ENCODE measurements around the gene CDPF1. TPM values are rescaled to one million over a fixed set of nuclear protein-coding genes. Genes with fewer than 3 reads are reported as not detected.

Gene CDPF1
- total and polyA plus RNA-seq, 2 donors (not counting 3 experiments of a cell fraction or from before 2014, with no cell fraction given) = 9.7 to 9.9 TPM

DNA sequence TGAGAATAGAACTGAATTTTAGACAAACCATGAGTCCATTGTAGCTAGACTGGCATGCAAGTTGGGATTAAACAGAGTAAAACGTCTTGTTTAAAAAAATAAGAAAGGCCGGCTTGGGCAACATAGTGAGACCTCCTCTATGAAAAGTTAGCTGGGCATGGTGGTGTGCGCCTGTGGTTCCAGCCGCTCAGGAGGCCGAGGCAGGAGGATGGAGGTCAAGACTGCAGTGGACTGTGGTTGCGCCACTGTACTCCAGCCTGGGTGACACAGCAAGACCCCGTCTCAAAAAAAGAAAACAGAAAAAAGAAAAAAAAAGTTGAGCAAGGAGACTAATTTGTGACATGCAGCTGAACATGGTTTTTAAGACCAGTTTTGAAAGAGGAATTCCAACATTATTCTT lies 23.5 kb downstream of the CDPF1 start:
- H3K79me2 ChIP-seq (ENCODE audit: control insufficient read depth, insufficient read depth, low read length) = no peaks in the 10 kb centered on the region
- DNase-seq (ENCODE audit: low read depth, low spot score) (no peak), FAIRE-seq (no peak)
- no peaks in the 10 kb centered on the region for H3K4me1 ChIP-seq (ENCODE audit: control insufficient read depth, extremely low read depth, insufficient read depth, low read length)
- H3K36me3 ChIP-seq (ENCODE audit: control insufficient read depth in 2 of 2, extremely low read depth in 1 of 2, insufficient read depth in 2 of 2, low read length in 2 of 2) = no peaks in the 10 kb centered on the region
- H3K4me3 ChIP-seq (replicated peaks in 1 of 3; ENCODE audit: insufficient read depth in 1 of 3, low read depth in 1 of 3, low read length in 3 of 3) = no peak overlapping the region
- intact Hi-C loops (cut with micrococcal nuclease) (no loop called here), dilution Hi-C loops (cut with MboI; ENCODE audit: extremely low pct_ligation_motif_present, low sequenced_read_pairs) (no loop called here)
- TF ChIP-seq FOS (IDR thresholded peaks at IDR 0.05; ENCODE audit: borderline replicate concordance, insufficient read depth, low read length) (no peak), CTCF (IDR thresholded peaks at IDR 0.05; ENCODE audit: extremely low read depth in 1 of 2, insufficient read depth in 1 of 2, low read depth in 1 of 2, low read length in 2 of 2) (no peak), MYC (IDR thresholded peaks at IDR 0.05; ENCODE audit: low read depth, low read length) (no peak), GATA2 (IDR thresholded peaks at IDR 0.05; ENCODE audit: insufficient read depth, insufficient read length, low read depth, low read length) (no peak), POLR2AphosphoS5 (IDR thresholded peaks at IDR 0.05; ENCODE audit: insufficient read depth, low read depth, low read length) (no peak), POLR2A (IDR thresholded peaks at IDR 0.05; ENCODE audit: low read depth, low read length) (no peak)
- no TSS peak for BruUV-seq (replicated peaks)
- no peaks in the 10 kb centered on the region for H3K27me3 ChIP-seq (ENCODE audit: control insufficient read depth in 2 of 2, insufficient read depth in 2 of 2, low read length in 2 of 2)
- no peak overlapping the region for H2AFZ ChIP-seq (ENCODE audit: low read depth, low read length)
- no peak overlapping the region for H3K4me2 ChIP-seq (ENCODE audit: insufficient read depth, low read length)
- no peaks in the 10 kb centered on the region for H3K9me3 ChIP-seq (replicated peaks; ENCODE audit: control insufficient read depth, insufficient read depth, low read length)
- no peak overlapping the region for H3K9ac ChIP-seq (replicated peaks; ENCODE audit: extremely low read depth, insufficient read depth, low read length)
- CTCF ChIA-PET = interaction anchor here (1.4 to 1.7 kb wide), 2 partner anchors 10 to 90 kb away, joined by 3 to 4 read pairs; no protein-coding TSS in a partner anchor
- no peak overlapping the region for H3K27ac ChIP-seq (ENCODE audit: insufficient read depth, low read depth, low read length)
- no peaks in the 10 kb centered on the region for H4K20me1 ChIP-seq (replicated peaks; ENCODE audit: control insufficient read depth, extremely low read depth, insufficient read depth, low read length)
- POLR2A ChIA-PET = no interaction called here
- H3K9me1 ChIP-seq (replicated peaks; ENCODE audit: control insufficient read depth, extremely low read depth, insufficient read depth, low read length) = no peaks in the 10 kb centered on the region

GRCh38 chr22:46225631-46226030 lies 24.5 kb downstream of the CDPF1 start:
- H2AFZ ChIP-seq (ENCODE audit: low read depth, low read length) = no peak overlapping the region
- intact Hi-C loops (cut with micrococcal nuclease) (no loop called here), dilution Hi-C loops (cut with MboI; ENCODE audit: extremely low pct_ligation_motif_present, low sequenced_read_pairs) (no loop called here)
- BruUV-seq (replicated peaks) = no TSS peak
- DNase-seq (ENCODE audit: low read depth, low spot score) (no peak), FAIRE-seq (no peak)
- no peak overlapping the region for H3K9ac ChIP-seq (replicated peaks; ENCODE audit: extremely low read depth, insufficient read depth, low read length)
- no peaks in the 10 kb centered on the region for H3K9me3 ChIP-seq (replicated peaks; ENCODE audit: control insufficient read depth, insufficient read depth, low read length)
- H3K4me3 ChIP-seq (replicated peaks in 1 of 3; ENCODE audit: insufficient read depth in 1 of 3, low read depth in 1 of 3, low read length in 3 of 3) = no peak overlapping the region
- no peak overlapping the region for H3K27ac ChIP-seq (ENCODE audit: insufficient read depth, low read depth, low read length)
- H3K4me2 ChIP-seq (ENCODE audit: insufficient read depth, low read length) = no peak overlapping the region
- H3K36me3 ChIP-seq (ENCODE audit: control insufficient read depth in 2 of 2, extremely low read depth in 1 of 2, insufficient read depth in 2 of 2, low read length in 2 of 2) = no peaks in the 10 kb centered on the region
- H3K79me2 ChIP-seq (ENCODE audit: control insufficient read depth, insufficient read depth, low read length) = no peaks in the 10 kb centered on the region
- H3K4me1 ChIP-seq (ENCODE audit: control insufficient read depth, extremely low read depth, insufficient read depth, low read length) = no peaks in the 10 kb centered on the region
- no peaks in the 10 kb centered on the region for H4K20me1 ChIP-seq (replicated peaks; ENCODE audit: control insufficient read depth, extremely low read depth, insufficient read depth, low read length)
- H3K9me1 ChIP-seq (replicated peaks; ENCODE audit: control insufficient read depth, extremely low read depth, insufficient read depth, low read length) = no peaks in the 10 kb centered on the region
- TF ChIP-seq, protein P1, sequence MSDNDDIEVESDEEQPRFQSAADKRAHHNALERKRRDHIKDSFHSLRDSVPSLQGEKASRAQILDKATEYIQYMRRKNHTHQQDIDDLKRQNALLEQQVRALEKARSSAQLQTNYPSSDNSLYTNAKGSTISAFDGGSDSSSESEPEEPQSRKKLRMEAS (IDR thresholded peaks at IDR 0.05; ENCODE audit: insufficient read depth, insufficient read length) = no peak
- TF ChIP-seq CTCF (IDR thresholded peaks at IDR 0.05; ENCODE audit: extremely low read depth in 1 of 2, insufficient read depth in 1 of 2, low read depth in 1 of 2, low read length in 2 of 2) (no peak), JUN (IDR thresholded peaks at IDR 0.05; ENCODE audit: borderline replicate concordance, insufficient read depth, insufficient read length, low read depth) (no peak), POLR2A (IDR thresholded peaks at IDR 0.05; ENCODE audit: low read depth, low read length) (no peak), GATA2 (IDR thresholded peaks at IDR 0.05; ENCODE audit: insufficient read depth, insufficient read length, low read depth, low read length) (no peak), POLR2AphosphoS5 (IDR thresholded peaks at IDR 0.05; ENCODE audit: insufficient read depth, low read depth, low read length) (no peak), MYC (IDR thresholded peaks at IDR 0.05; ENCODE audit: low read depth, low read length) (no peak), FOS (IDR thresholded peaks at IDR 0.05; ENCODE audit: borderline replicate concordance, insufficient read depth, low read length) (no peak), EZH2 (IDR thresholded peaks at IDR 0.05; ENCODE audit: borderline replicate concordance, low read depth, low read length, severe bottlenecking) (no peak)
- H3K27me3 ChIP-seq (ENCODE audit: control insufficient read depth in 2 of 2, insufficient read depth in 2 of 2, low read length in 2 of 2) = no peaks in the 10 kb centered on the region
- POLR2A ChIA-PET = no interaction called here
- CTCF ChIA-PET = no interaction called here

Data from endothelial cell of umbilical vein (primary cell).